Muscle of back (tissue), 11 donors: Measurements from ENCODE around the gene KLHL29. TPM values are rescaled to one million over a fixed set of nuclear protein-coding genes. Genes with fewer than 3 reads are reported as not detected.
A peak's percentile ranks its signal among the peaks of the same experiment; 100 is the strongest.

ENCODE experiments used
- DNase-seq, 3 donors: peaks; one replicate each; pipeline versions ENCODE4 v3.0.0 to v3.0.0-alpha.2; 2013
- polyA plus RNA-seq, 10 donors: library from polyadenylated mRNA; unstranded; fragments of 120-200 nt; gene quantifications; one replicate each; pipeline ENCODE4 v1.2.1, GENCODE V29; 2013; ENCODE audit not compliant: insufficient read length in 10 of 10

The KLHL29 gene
- polyA plus RNA-seq, 10 donors: 5.6 to 10.3 (median 7.6) TPM

GRCh38 chr2:23510471-23510870 is 125.5 kb downstream of the KLHL29 start:
- DNase-seq: no peak

GRCh38 chr2:23512778-23513177 is 127.8 kb downstream of the KLHL29 start:
- no peak for DNase-seq

- no peak for DNase-seq
Observed at GRCh38 chr2:23513245-23513871, 128.4 kb downstream of the KLHL29 start.

GRCh38 chr2:23513872-23514793 is 129.2 kb downstream of the KLHL29 start:
- DNase-seq: no peak

GRCh38 chr2:23516520-23517256 is 131.7 kb downstream of the KLHL29 start:
- no peak for DNase-seq

GRCh38 chr2:23518481-23519333 is 133.7 kb downstream of the KLHL29 start:
- peak in 1 of 3 donors; percentile 58 for DNase-seq

GRCh38 chr2:23519334-23519651 is 134.3 kb downstream of the KLHL29 start:
- DNase-seq: peak in 2 of 3 donors; percentile 67 to 72

GRCh38 chr2:23520256-23520655 is 135.3 kb downstream of the KLHL29 start:
- DNase-seq: no peak

GRCh38 chr2:23521060-23521459 is 136.1 kb downstream of the KLHL29 start:
- no peak for DNase-seq

GRCh38 chr2:23522726-23523372 is 137.9 kb downstream of the KLHL29 start:
- DNase-seq: no peak

- peak in 2 of 3 donors; percentile 52 to 64 for DNase-seq
Observed at GRCh38 chr2:23523373-23524260, 138.6 kb downstream of the KLHL29 start.

- DNase-seq: peak; percentile 63 to 76 (median 75)
Observed at GRCh38 chr2:23524261-23524706, 139.3 kb downstream of the KLHL29 start.

GRCh38 chr2:23525137-23525765 is 140.3 kb downstream of the KLHL29 start:
- DNase-seq: no peak

GRCh38 chr2:23526114-23526513 is 141.1 kb downstream of the KLHL29 start:
- DNase-seq: no peak

- no peak for DNase-seq
Observed at GRCh38 chr2:23526835-23527790, 142.1 kb downstream of the KLHL29 start.

- no peak for DNase-seq
Observed at GRCh38 chr2:23528171-23528570, 143.2 kb downstream of the KLHL29 start.

GRCh38 chr2:23528690-23529089 is 143.7 kb downstream of the KLHL29 start:
- DNase-seq: no peak

- DNase-seq: no peak
Observed at GRCh38 chr2:23529659-23530058, 144.7 kb downstream of the KLHL29 start.
